Psoas muscle (tissue), 8 donors: ENCODE results near the gene SUMF2. TPM values are rescaled to one million over a fixed set of nuclear protein-coding genes. Genes with fewer than 3 reads are reported as not detected.
A peak's percentile ranks its signal among the peaks of the same experiment; 100 is the strongest.

Experiments
- ATAC-seq, 4 donors: fragments of 200-7000 bp; cut with Tn5 transposase; one replicate each; pipeline ENCODE4 v1.9.1; 2020; ENCODE audit warnings: moderate library complexity in 3 of 4, mild to moderate bottlenecking in 2 of 4
- DNase-seq, 2 donors: peaks; one replicate each; pipeline ENCODE4 v3.0.0-alpha.2; 2020
- H3K27ac ChIP-seq: fragments of 200-600 bp; one replicate; pipeline ENCODE4 v1.8.0; 2022
- H3K27me3 ChIP-seq, 3 donors: fragments of 200-600 bp in 1 of 3; one replicate each; pipeline versions ENCODE4 v1.6.1 to v1.8.0; 2013 to 2022; ENCODE audit warnings: low read length in 2 of 3, mild to moderate bottlenecking in 2 of 3, moderate library complexity in 1 of 3; ENCODE audit not compliant: insufficient read depth in 3 of 3
- H3K36me3 ChIP-seq, 2 donors: fragments of 200-600 bp in 1 of 2; one replicate each; pipeline versions ENCODE4 v1.6.1 to v1.8.0; 2013 to 2022; ENCODE audit warnings: low read depth in 1 of 2, mild to moderate bottlenecking in 1 of 2, moderate library complexity in 1 of 2; ENCODE audit not compliant: insufficient read depth in 1 of 2
- H3K4me1 ChIP-seq: fragments of 200-600 bp; one replicate; pipeline ENCODE4 v1.8.0; 2022
- H3K4me3 ChIP-seq: fragments of 200-600 bp; one replicate; pipeline ENCODE4 v1.8.0; 2022; ENCODE audit warnings: mild to moderate bottlenecking
- H3K9me3 ChIP-seq: fragments of 200-600 bp; one replicate; pipeline ENCODE4 v1.8.0; 2022
- WGBS, 3 donors: extraction: QIAGEN DNeasy Blood & Tissue Kit; methylation state at CpG; one replicate each; pipeline versions ENCODE4 v1.1.6 to v1.1.7; 2013; 5-methylcytosine and 5-hydroxymethylcytosine counted together
- intact Hi-C, 2 donors: fragments of 100-400 bp; cut with DNase I; formaldehyde crosslinking; loops; one replicate each; pipeline versions ENCODE4 v1.11.0 to v1.14.2; 2022
- polyA plus RNA-seq, 3 donors: library from polyadenylated mRNA; stranded (reverse); fragments of 200-250 nt; gene quantifications; one replicate each; pipeline ENCODE4 v1.2.3, GENCODE V29; 2013
- total RNA-seq, 4 donors: library from RNA; stranded (reverse); fragmentation: NEBNext Ultra II Directional in 2 of 4; extraction: Animal tissue kit (Norgen Biotek cat#: 25700) in 2 of 4; gene quantifications; one replicate each; pipeline versions ENCODE4 v1.2.1 to v1.2.4, GENCODE V29; 2021 to 2023
- TF ChIP-seq, protein P1 (sequence below): fragments of 200-600 bp; IDR thresholded peaks from one replicate; pipeline ENCODE4 v1.8.0; 2022; ENCODE audit warnings: antibody characterized with exemption
- donor health status: healthy with polysubstance abuse.
- donor health status: DM: no; HTN: no; CAD: no; lungs with moderate emphysema.
- donor health status: Bipolar disorder and iron deficiency.
- donor health status: healthy.
- donor health status: DM: yes; HTN: yes; CAD: no.
- donor health status: DM: no; HTN: no; CAD: no.
- donor health status: DM: no; HTN: no; CAD: no.
- donor health status: DM: yes; HTN: yes; CAD: no.

Gene SUMF2
- total and polyA plus RNA-seq, 7 donors: 22.0 to 35.2 (median 26.8) TPM

DNA sequence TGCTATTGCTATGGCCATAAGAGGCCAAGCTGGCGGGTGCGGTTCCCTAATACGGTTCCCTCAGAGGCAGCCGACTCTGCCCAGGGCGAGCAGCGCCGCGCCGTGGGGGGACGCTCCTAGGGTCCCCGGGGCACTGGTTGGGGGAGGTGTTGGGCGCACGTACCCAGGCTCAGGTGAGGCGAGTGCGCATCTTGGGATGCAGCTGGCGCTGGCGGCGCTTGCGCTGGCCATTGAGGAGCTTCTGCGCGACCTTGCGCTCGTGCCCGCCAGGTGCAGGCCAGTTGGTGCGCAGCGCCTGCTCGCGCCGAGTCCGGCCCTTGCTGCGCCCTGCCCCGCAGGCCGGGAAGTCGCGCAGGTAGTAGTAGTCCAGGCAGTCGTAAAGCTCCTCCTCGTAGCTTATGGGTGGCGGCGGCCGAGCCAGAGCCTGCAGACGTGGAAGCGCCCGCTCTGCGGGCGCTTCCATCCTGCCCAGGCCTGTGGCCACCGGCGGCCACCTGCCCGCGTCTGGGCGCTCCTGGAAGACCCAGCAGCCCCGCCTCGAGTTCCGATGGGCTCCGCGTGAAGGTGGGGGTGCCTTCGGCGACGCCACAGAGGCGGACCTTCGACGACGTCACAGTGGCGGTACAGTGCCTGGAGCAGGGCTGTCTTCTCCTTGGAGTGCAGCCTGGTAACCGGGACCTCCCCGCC lies 51.9 kb downstream of the SUMF2 start, which contains the start of gene NUPR2:
NUPR2 (minus strand) TSS at position 566 of the 687 bp plus-strand sequence; CDS start at position 463, 103 bp downstream.
- H3K9me3 ChIP-seq: no peaks in the 10 kb centered on the region
- ATAC-seq (no peak), DNase-seq (no peak)
- H3K27ac ChIP-seq: no peak within 1 kb of the TSS
- TF ChIP-seq, protein P1, sequence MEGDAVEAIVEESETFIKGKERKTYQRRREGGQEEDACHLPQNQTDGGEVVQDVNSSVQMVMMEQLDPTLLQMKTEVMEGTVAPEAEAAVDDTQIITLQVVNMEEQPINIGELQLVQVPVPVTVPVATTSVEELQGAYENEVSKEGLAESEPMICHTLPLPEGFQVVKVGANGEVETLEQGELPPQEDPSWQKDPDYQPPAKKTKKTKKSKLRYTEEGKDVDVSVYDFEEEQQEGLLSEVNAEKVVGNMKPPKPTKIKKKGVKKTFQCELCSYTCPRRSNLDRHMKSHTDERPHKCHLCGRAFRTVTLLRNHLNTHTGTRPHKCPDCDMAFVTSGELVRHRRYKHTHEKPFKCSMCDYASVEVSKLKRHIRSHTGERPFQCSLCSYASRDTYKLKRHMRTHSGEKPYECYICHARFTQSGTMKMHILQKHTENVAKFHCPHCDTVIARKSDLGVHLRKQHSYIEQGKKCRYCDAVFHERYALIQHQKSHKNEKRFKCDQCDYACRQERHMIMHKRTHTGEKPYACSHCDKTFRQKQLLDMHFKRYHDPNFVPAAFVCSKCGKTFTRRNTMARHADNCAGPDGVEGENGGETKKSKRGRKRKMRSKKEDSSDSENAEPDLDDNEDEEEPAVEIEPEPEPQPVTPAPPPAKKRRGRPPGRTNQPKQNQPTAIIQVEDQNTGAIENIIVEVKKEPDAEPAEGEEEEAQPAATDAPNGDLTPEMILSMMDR: no peak
- H3K4me3 ChIP-seq: peak within 1 kb of the TSS; percentile 32
- 5 to 6% (median 6%) methylated on average over 59 to 65 of the region's 65 CpGs for WGBS, 3 donors
- peaks cover 0 to 18% (median 6%) of the 10 kb centered on the region in 3 donors for H3K27me3 ChIP-seq
- H3K4me1 ChIP-seq: no peaks in the 10 kb centered on the region
- no peaks in the 10 kb centered on the region for H3K36me3 ChIP-seq
- intact Hi-C loops: no loop called here

- Histone ChIP-seq H3K4me3 (no peak overlapping the region), H3K9me3 (no peaks in the 10 kb centered on the region), H3K27me3 (peaks cover 0 to 8% (median 6%) of the 10 kb centered on the region in 3 donors), H3K27ac (no peak overlapping the region), H3K4me1 (no peaks in the 10 kb centered on the region), H3K36me3 (no peaks in the 10 kb centered on the region)
- ATAC-seq (no peak), DNase-seq (no peak)
- intact Hi-C loops: no loop called here
- WGBS, 3 donors: 80 to 84% (median 83%) methylated on average over 6 of the region's 6 CpGs
- TF ChIP-seq, protein P1: no peak
These were observed 57.4 kb downstream of the SUMF2 start for GRCh38 chr7:56121440-56121839.

DNA sequence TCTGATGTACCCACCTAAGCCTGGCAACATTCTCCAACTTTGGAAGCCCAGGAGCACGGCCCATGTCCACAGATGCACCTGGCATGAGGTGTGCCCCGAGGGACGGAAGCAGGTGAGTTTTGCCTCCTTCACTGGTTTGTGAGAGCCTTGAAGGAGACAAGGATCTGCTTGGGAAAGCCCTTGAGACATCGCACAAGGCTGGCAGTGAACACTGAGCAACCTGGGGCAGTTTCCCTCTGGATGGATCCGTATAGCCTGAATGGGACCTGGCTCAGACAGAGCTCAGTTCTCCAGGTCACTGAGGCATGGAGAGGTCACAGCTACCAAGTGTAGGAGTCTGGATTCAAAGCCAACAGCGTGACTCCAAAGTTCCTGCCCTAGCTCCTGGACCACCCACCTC lies 60.9 kb downstream of the SUMF2 start:
- no peaks in the 10 kb centered on the region for H3K36me3 ChIP-seq
- 64 to 76% (median 66%) methylated on average over 6 of the region's 6 CpGs for WGBS, 3 donors
- H3K9me3 ChIP-seq: no peaks in the 10 kb centered on the region
- no peaks in the 10 kb centered on the region for H3K27me3 ChIP-seq
- H3K4me1 ChIP-seq: no peaks in the 10 kb centered on the region
- H3K4me3 ChIP-seq: no peak overlapping the region
- TF ChIP-seq, protein P1: no peak
- H3K27ac ChIP-seq: no peak overlapping the region
- intact Hi-C loops: no loop called here
- ATAC-seq: no peak
- DNase-seq: no peak

GRCh38 chr7:56125831-56126230 lies 61.7 kb downstream of the SUMF2 start:
- TF ChIP-seq, protein P1: no peak
- Histone ChIP-seq H3K9me3 (no peaks in the 10 kb centered on the region), H3K36me3 (no peaks in the 10 kb centered on the region), H3K27me3 (no peaks in the 10 kb centered on the region), H3K4me3 (no peak overlapping the region), H3K27ac (no peak overlapping the region), H3K4me1 (no peaks in the 10 kb centered on the region)
- WGBS, 3 donors: 77 to 79% (median 79%) methylated on average over 8 of the region's 8 CpGs
- ATAC-seq: no peak
- intact Hi-C loops: no loop called here
- DNase-seq: no peak
